IPS-NIHi11 (cell line): Measurements from ENCODE around the gene GPR143.

Source experiments
- DNase-seq: peaks from one replicate; pipeline ENCODE4 v3.0.0; 2012; ENCODE audit warnings: mixed read lengths, low spot score

GPR143 gene

GRCh38 chrX:9708086-9708485 is 57.6 kb downstream of the GPR143 start:
- no peak for DNase-seq

GRCh38 chrX:9707306-9708033 is 58.2 kb downstream of the GPR143 start:
- no peak for DNase-seq

GRCh38 chrX:9706421-9706820 is 59.2 kb downstream of the GPR143 start:
- no peak for DNase-seq

GRCh38 chrX:9704876-9705465 is 60.7 kb downstream of the GPR143 start:
- no peak for DNase-seq

- DNase-seq: no peak
Measured at GRCh38 chrX:9703406-9703805, 62.2 kb downstream of the GPR143 start.

GRCh38 chrX:9701790-9702189 is 63.9 kb downstream of the GPR143 start:
- DNase-seq: no peak

- DNase-seq: peak; percentile 29
Measured at GRCh38 chrX:9700555-9700954, 65.1 kb downstream of the GPR143 start.

GRCh38 chrX:9698576-9698975 is 67.1 kb downstream of the GPR143 start:
- DNase-seq: no peak

GRCh38 chrX:9693307-9694001 is 72.2 kb downstream of the GPR143 start:
- no peak for DNase-seq

GRCh38 chrX:9690046-9690445 is 75.6 kb downstream of the GPR143 start:
- DNase-seq: no peak

GRCh38 chrX:9688833-9689232 is 76.8 kb downstream of the GPR143 start:
- no peak for DNase-seq

GRCh38 chrX:9687899-9688298 is 77.7 kb downstream of the GPR143 start:
- no peak for DNase-seq

GRCh38 chrX:9683350-9683749 is 82.3 kb downstream of the GPR143 start:
- no peak for DNase-seq

GRCh38 chrX:9682861-9683260 is 82.8 kb downstream of the GPR143 start:
- DNase-seq: no peak

GRCh38 chrX:9682456-9682855 is 83.2 kb downstream of the GPR143 start:
- DNase-seq: peak; percentile 14

- no peak for DNase-seq
Measured at GRCh38 chrX:9681422-9681821, 84.2 kb downstream of the GPR143 start.

GRCh38 chrX:9681011-9681410 is 84.6 kb downstream of the GPR143 start:
- no peak for DNase-seq

- no peak for DNase-seq
Measured at GRCh38 chrX:9678215-9678965, 87.3 kb downstream of the GPR143 start.

- DNase-seq: no peak
Measured at GRCh38 chrX:9677098-9677739, 88.4 kb downstream of the GPR143 start.

GRCh38 chrX:9676738-9677097 is 88.9 kb downstream of the GPR143 start:
- no peak for DNase-seq

GRCh38 chrX:9676306-9676705 is 89.3 kb downstream of the GPR143 start:
- DNase-seq: no peak
